Measurements from ENCODE around the gene AP1G1.
"Not testable (repeated sequence)": the region's sequence is repeated elsewhere in the genome, so short reads cannot be mapped to it uniquely, and the experiment has no call there.

Gene AP1G1

DNA sequence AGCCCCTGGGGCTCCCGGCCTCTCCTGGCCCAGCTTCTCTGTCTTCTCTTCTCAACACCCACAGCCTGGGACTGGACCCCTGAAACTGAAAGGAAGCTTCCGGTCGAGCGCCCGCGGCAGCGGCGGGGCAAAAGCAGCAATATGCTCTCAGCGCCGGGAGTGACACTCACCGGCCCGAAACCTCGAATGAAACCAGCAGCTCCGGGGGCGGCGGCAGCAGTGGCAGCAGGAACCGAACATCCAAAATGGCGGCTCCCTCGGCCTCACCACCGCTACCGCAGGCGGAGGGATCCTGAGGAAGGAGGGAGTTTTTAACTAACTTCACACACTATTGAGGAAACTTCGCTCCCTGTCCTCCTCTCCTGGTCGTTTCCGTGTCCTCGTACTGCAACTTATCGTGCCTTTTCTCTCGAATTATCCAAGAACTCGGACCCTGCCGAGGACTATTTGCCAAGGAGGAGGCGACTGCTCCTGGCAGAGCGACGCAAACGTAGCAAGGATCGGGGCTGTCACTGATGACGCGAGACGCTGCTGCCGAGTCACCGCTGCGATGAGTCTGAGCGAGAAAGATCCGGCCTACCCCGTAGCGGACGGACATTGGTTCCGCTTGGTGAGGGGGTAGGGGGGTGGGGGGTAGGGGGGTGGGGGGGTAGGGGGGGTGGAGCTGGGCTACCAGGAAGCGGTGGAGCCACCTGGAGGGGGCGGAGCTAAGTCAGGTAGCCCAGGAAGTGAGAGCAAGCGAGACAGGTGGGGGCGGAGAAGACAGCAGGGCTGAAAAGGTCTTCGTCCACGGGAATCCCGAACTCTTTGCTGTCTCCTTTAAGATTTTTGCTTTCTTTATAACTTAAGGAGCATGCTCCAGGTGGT lies at the start of gene AP1G1:
AP1G1 (minus strand) TSS at position 242 of the 867 bp plus-strand sequence. CDS start 19,355 bp downstream, outside the sequence.
- peak; percentile 97 for DNase-seq

DNA sequence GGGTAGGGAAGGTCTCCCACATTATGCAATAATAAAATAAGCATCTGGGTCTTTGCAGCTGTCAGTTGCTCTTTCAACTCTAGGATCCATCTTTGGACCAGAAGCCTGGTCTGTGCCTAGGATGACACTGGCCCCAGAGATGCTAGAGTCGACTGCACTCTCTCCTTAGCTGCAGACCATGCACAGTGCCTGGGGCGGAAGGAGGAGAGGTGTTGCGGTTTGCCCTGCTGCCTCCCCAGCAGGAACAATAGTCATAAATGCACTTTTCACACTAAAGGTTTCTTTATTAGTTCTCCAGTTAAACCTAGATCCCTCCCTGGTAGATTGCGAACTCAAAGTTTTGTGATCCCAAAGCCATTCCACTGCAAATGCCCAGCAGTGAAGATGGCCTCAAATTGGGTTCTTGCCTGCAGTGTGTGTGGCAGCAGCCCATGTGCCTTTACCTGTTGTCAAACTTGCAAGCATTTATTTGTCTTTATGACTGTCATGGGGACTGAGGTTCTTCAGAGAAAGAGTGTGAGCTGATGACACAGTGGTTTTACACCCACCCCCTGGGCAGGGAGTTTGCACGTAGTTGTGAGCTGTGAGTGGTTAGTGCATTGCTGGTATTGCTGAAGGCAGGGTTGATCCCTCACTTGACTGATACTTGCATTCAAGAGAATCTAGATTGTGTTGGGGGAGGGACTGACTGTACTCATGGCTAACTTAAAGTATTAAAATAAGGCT lies 47.5 kb upstream of the AP1G1 start:
- DNase-seq = peak; percentile 42

DNA sequence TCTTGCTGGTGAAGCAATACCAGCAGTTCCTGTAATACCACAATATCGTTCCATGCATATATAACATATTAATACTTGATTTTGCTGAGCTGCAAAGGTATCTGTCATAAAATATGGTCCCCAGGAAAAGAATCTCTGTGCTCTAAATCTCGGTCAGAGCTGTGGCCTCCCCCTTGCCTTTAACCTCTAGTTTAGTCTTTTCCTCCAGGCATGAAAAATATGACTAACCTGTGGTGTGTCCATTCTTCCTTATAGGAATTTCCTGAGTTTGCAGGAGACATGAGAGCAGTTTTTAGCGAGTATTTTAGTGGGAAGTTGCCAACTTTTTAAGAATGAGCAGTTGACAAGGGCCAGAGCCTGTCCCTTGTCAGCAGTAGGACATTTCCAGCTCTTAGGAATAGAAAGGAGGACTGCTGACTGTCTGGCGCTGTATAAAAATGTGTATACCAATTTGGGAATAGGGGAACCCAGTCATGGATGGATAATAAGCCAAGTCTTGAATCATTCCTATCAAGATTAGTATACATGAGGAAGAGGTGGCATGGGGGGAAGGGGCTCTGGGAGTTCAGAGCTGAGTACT lies 45.8 kb upstream of the AP1G1 start:
- DNase-seq = no peak

- DNase-seq = no peak
Observed at GRCh38 chr16:71853413-71853812, 44.8 kb upstream of the AP1G1 start.

DNA sequence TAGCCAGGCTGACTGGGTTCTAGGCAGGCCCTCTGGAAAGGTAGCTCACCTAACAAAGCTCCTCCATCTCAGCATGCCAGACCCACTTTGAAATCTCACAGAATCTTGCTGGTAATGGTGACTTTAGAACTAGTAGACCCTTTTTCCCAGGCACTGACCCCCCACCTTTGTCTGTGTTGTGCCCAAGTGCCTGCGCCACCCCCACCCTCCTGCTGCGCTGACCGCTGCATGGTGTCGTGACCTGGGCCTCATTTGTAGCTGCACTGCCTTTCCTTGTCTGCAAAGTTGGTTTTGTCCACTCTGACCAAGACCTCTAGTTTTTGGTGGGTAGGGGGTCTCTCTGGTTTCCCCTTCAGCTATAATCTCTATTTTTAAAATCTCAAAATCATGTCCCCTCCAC lies 43.9 kb upstream of the AP1G1 start:
- DNase-seq = no peak

DNA sequence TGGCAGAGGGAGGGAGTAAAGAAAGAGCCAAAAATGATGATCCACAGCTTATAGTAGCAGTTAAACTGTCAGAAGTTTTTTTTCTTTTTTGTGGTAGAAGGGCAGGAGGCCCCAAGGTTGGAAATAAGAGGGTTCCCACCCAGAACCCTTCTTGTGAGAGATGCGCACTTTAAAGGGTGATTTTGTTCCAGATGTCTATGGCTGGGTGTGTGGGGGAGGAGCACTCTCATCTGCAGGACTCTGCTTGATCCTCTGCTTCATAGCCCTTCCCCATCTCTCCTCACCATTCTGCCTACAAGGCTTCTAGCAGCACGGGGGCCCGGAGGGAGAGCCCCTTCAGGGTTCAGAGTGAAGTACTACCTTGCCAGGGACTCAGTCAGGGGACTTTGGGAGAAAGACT lies 43.5 kb upstream of the AP1G1 start:
- no peak for DNase-seq

GRCh38 chr16:71851746-71852145 lies 43.1 kb upstream of the AP1G1 start:
- no peak for DNase-seq

- DNase-seq = no peak
Observed at GRCh38 chr16:71848622-71849021, 40.0 kb upstream of the AP1G1 start.

- DNase-seq = no peak
Observed at GRCh38 chr16:71847096-71847495, 38.5 kb upstream of the AP1G1 start.

- peak; percentile 21 for DNase-seq
Observed at GRCh38 chr16:71846431-71846830, 37.8 kb upstream of the AP1G1 start.

GRCh38 chr16:71845639-71846430 lies 37.2 kb upstream of the AP1G1 start, which contains the start of gene ATXN1L:
Gene ATXN1L, plus strand, starts transcription at chr16:71845976. Its CDS starts 3,765 bp downstream, at chr16:71849741.
- peak; percentile 95 for DNase-seq

GRCh38 chr16:71843572-71843971 lies 34.9 kb upstream of the AP1G1 start:
- DNase-seq = no peak

- DNase-seq = no peak
Observed at GRCh38 chr16:71840052-71840451, 31.4 kb upstream of the AP1G1 start.

DNA sequence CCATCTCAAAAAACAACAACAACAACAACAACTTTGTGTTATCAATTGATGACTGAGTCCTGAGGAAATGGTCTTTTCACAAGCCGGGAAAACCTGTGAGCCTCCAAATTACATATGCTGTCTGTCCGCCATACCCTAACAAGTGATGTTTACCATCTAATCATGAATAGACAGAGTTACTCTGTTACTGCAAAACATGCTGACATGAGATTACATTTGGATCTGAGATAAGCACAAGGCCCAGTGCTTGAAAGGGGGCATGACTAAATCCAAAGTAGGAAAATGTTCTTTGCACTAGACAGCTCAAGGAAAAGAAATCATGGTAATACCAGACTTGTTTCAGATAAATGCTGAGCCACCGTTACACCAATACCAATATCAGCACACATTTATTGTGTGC lies 28.5 kb upstream of the AP1G1 start:
- DNase-seq = no peak

GRCh38 chr16:71834291-71834690 lies 25.7 kb upstream of the AP1G1 start:
- DNase-seq = no peak

DNA sequence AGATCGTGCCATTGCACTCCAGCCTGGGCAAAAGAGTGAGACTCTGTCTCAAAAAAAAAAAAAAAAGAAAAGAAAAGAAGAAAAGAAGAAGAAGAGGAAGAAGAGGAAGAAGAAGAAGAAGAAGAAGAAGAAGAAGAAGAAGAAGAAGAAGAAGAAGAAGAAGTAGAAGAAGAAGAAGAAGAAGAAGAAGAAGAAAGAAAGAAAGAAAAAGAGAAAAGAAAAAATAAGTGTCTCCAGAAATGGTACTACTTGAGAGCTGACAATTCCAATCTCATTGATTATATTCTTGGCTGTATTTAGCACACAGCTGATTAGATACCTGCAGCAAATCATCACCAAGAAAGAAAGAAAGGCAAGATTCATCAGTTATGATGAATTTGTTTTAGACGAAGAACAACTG lies 23.5 kb upstream of the AP1G1 start:
- not testable (repeated sequence) for DNase-seq

DNA sequence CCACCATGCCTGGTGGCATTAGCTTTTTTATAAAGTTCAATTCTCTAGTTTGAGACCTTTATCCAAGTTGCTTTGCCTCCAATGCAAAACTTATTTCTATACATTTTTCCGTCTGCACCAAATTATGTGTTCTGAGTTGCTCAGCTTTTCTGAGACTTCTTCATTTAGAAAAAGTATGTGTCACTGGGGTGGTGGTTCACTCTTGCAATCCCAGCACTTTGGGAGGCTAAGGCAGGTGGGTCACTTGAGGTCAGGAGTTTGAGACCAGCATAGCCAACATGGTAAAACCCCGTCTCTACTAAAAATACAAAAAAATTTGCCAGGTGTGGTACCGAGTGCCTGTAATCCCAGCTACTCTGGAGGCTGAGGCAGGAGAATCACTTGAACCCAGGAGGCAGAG lies 23.1 kb upstream of the AP1G1 start:
- DNase-seq = not testable (repeated sequence)

- no peak for DNase-seq
Observed at GRCh38 chr16:71830359-71830758, 21.7 kb upstream of the AP1G1 start.

DNA sequence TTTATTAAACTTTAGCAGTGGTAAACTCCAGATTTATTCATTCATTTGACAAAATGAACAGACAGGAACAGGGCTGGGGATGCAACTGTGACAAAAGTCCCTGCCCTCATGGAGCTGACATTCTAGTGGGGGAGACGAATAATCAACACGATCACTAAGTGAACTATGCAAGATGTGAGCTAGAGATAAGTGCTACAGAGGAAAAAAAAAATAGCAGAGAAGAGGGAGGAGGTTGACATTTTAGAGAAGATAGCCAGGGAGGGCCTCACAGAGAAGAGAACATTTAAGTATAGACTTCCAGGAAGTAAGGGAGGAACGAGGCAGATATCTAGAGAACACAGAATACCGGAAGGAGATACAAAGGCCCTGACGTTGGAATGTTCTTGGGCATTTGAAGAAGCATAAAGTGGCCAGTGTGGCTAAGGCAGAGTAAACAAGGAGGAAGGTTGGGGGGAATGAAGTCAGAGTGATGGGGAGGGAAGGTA lies 17.9 kb upstream of the AP1G1 start:
- no peak for DNase-seq

GRCh38 chr16:71817155-71817500 lies 8.5 kb upstream of the AP1G1 start:
- not testable (repeated sequence) for DNase-seq

DNA sequence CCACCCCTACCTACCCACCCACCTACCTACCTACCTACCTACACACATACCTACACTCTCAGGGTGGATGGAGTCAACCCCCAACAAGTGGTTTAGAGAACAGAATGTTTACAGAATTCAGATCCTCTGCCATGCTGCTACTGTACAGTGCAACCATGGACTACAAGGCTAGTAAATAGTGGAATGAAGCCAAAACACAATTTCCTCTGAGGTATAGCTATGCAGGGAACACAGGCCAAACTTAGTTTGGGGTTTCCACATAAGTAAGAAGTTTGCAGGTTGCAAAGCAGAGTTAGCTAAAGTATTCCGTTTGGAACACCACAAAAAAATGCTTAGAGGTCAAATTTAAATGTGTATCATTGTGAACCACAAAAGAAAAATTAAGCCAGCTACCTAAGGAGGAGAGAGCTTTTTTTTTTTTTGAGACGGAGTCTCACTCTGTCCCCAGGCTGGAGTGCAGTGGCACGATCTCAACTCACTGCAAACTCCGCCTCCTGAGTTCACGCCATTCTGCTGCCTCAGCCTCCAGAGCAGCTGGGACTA lies 2.7 kb upstream of the AP1G1 start:
- DNase-seq = peak; percentile 30

DNA sequence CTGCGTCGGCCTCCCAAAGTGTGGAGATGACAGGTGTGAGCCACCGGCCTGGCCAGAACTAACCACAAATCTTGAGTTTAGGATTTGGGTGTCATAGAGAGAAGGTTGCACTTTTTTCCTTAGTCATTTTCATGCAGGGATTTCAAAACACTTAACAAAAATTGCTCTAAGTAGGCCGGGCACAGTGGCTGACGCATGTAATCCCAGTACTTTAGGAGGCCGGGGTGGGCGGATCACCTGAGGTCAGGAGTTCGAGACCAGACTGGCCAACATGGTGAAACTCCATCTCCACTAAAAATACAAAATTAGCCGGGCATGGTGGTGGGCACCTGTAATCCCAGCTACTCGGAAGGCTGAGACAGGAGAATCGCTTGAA lies 1.5 kb upstream of the AP1G1 start:
- not testable (repeated sequence) for DNase-seq

All from CD4-positive, alpha-beta T cell treated with Interleukin-10 for 1 hour (primary cell).